GM21717 (cell line): Measurements from ENCODE around the gene MYOM3.

ENCODE experiments used
- ATAC-seq: cut with Tn5 transposase; IDR thresholded peaks from one replicate; pipeline ENCODE4 v1.9.1; 2021; ENCODE audit warnings: mild to moderate bottlenecking, moderate library complexity; ENCODE audit not compliant: unreplicated experiment

The MYOM3 gene

GRCh38 chr1:24098943-24099638, 12.8 kb downstream of the MYOM3 start:
- ATAC-seq, result no peak

DNA sequence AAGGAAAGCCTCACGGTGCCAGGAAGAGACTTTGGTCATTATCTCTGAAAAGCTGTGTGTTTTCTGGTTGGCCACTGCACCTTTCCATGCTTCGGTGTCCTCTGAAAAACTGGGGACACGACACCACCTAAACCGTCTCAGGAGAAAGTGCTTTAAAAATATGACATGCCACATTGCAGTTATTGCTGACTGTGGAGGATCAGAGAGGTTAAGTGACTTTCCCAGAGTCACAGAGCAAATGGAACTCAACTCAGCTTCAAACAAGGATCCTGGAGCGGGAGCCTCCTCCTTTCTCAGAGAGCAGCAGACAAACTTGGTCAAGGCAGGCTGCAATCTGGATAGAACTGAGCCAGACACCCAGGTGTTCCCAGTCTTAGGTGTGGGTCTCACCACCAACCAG, 13.8 kb downstream of the MYOM3 start:
- ATAC-seq, result no peak

GRCh38 chr1:24097663-24098062, 14.3 kb downstream of the MYOM3 start:
- no peak for ATAC-seq

- ATAC-seq, result no peak
Measured at GRCh38 chr1:24096739-24097103, 15.2 kb downstream of the MYOM3 start.

- ATAC-seq, result no peak
Measured at GRCh38 chr1:24096009-24096738, 15.8 kb downstream of the MYOM3 start.

DNA sequence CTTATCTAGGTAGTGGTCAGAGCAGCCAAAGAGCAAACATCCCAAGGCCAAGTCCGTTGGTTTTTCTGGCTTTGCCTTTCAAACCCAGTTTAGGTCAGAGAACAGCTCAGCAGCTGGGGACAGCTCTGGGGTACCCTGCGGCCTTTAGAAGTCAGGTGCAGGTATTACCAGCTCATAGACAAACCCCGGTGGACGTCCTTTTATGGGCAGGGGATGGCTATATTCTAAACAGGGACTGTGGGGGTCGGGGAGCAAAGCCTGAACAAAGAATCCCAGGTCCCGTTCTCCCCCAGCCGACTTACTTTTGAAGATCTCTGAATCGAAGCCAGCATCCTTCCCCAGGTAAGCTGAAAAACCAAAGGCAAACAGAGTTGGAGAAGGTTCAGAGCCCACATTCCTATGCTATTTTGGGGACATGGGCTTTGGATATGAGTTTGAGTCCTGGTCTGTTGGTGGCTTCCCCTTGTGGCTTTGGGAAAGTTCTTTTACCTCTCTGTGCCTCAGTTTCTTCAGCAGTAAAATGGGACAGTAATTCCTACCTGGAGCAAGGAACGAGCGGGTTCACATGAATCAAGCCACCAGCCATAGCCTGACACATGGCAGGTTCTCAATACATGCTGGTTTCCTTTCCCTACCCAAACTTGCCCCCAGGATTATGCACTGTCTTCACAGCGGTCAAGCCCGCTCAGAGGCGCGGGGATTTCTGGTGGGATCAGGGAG, 16.6 kb downstream of the MYOM3 start:
- ATAC-seq, result no peak

DNA sequence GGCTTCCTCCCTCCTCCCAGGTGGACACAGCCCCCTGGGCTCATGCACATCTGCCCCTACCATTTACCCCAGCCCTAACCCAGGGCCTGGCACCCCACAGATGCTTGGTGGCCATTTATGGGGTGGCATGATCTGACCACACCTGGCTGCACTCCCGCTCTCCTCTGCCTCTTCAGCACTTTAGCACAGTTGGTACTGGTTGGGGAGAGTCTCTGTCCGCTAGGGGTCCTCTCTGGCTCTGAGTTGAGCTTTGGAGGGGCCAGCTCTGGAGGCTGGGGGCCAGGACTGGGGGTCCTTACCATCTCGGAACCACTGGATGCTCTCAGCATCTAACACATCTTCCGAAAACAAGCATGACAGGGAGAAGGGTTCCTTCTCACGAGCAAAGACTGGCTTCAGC, 17.4 kb downstream of the MYOM3 start:
- no peak for ATAC-seq

DNA sequence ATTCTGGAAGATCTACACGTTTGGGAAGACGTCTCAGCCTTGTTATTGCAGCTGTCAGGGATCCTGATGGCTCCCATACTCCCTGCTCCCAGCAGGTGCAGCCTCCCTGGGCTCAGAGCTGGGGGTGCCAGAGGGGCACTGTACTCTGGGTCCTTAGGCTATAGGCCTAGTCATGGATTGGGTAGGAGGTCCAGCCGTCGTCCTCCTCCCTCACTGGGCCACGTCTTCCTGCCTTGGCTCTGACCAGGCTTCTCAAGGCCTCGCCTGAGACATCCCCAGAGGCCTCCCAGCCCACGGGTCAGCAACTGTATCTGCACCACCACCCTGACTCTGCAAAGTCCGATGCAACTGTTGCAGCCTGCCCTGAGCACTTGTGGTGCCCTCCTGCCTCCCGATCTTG, 18.2 kb downstream of the MYOM3 start:
- no peak for ATAC-seq

- ATAC-seq, result no peak
Measured at GRCh38 chr1:24092979-24093378, 19.0 kb downstream of the MYOM3 start.

DNA sequence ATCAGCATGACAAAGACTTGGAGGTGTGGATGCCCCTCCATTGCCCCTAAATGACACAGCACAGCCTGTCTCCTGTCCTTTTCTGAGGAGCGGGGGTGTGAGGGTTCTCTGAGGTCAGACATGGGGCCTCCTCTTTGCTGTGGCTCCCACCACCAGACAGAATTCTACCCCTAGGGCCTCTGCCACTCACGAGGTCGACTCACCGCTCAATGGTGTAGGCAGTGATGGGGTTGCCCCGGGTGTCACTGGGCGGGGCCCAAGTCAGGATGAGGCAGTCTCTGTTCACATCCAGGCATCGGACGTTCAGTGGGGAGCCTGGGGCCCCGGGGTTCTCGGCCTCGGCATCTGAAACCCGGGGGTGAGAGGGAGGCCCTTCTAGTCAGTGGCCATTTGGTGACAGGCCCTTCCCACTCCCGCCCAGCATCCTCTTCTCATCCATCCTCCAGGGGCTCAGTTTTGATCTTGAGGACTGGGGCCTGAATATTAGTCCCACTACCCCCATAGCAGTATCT, 19.9 kb downstream of the MYOM3 start:
- no peak for ATAC-seq

DNA sequence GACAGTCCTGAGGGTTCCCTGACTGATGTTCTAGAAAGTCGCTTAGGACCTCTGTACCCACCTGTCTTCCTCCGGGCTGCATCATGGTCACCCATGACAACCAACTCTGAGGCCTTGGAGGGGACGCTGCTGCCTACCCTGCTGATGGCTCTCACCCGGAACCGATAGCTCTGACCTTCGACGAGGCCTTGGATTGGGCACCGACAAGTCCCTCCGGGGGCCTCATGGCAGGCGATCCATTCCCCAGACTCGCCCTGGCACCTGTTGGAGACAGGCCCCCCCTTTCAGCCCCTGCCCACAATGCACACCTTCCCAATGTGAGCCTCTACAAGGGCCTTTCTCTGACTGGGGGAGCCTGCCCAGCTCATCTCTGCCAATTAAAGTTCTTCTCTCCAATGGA, 21.2 kb downstream of the MYOM3 start:
- no peak for ATAC-seq

GRCh38 chr1:24089743-24090555, 22.0 kb downstream of the MYOM3 start:
- ATAC-seq, result no peak

DNA sequence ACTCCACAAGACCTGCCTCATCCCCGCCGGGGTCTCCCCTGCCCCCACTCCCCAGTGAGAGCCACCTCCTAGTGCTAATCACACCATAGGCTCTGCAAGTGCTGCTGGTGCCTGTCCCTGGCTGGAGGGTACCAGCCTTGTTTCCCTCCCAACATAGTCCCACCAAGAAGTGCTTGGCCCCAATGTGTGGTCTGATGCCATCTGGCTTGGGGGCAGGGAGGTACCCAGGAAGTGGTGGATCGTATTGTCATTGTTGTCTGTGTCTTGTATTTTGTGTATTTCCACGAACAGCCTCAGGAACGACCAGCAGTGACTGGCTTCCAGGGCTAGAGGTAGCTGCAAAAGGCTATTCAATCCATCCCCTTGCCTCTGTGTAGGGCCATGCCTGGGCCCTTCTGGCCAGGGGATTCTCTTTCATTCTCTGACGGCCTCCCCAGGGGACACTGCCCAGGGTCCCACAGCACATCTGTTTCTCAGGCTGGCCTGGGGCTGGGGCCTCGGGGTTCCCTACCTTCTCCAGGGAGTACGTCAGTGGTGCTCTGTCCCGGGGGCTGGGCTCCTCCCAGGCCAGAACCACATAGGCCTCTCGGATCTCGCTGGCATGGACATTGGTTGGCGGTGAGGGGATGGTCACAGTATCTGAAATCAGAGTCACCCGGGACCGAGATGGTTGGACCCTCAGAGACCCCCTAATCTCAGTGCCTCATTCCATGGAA, 22.8 kb downstream of the MYOM3 start:
- no peak for ATAC-seq

DNA sequence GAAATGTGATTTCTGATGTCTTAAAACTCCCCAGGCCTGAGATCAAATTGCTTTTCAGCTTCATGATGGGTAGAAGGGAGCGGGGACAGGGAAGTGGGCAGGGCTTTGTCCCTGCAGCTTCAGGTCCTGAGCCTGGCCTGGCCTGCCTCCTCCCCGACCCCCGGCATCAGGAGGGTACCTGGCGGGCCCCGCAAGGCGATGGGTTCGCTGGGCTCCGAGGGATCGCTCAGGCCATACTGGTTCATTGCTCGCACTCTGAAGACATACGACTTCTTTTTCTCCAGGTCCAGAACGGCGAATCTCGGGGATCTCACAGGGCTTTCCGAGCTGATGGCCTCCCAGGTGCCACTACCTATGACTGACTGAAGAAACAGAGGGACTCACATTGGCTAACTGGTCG, 25.5 kb downstream of the MYOM3 start:
- no peak for ATAC-seq

DNA sequence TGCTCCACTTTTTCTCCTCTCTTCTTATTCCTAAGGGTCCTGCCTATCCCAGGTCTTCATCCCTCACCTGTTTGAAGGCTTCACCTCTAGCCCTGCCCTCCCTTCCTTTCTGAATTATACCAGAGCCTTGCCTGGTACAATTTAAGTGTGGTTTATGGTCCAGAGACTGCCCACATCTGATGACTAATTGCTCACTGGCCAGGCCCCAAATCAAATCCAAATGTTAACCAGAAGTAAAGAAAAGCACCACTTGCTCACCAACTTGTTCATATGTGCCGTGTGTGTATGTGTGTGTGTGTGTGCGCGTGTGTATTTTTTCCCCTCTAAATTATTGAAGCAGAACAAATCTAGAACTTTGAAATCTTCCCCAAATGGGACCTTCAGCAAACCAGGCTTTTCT, 26.4 kb downstream of the MYOM3 start:
- ATAC-seq, result no peak

GRCh38 chr1:24085007-24085406, 26.9 kb downstream of the MYOM3 start:
- ATAC-seq, result no peak

DNA sequence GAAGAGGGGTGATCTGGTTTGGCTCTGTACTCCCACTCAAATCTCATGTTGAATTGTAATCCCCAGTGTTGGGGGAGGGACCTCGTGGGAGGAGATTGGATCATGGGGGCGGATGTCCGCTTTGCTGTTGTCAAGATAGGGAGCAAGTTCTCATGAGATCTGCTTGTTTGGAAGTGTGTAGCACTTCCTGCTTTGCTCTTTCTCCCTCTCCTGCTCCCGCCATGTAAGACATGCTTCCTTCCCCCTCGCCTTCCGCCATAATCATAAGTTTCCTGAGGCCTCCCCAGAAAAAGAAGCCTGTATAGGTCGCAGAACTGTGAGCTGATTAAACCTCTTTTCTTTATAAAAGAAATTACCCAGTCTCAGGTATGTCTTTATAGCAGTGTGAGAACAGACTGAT, 27.9 kb downstream of the MYOM3 start:
- no peak for ATAC-seq

DNA sequence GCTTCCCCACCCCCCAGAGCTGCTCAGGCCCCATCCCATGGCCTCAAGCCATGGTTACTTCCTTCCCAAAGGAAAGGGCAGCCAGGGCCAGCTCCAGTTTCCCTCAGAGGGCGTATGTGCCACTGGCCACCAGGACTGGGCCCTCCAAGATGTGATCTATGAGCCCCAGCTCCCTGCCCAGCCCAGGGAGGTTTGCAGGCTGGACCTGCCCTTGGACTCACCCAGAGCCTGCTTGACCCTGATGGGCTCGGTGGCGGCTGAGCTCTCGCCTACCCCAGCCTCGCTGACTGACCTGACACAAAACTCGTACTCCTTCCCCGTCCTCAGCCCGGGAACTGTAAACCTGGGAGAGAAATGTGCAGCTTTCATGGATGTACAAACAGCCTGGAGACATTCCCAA, 29.6 kb downstream of the MYOM3 start:
- no peak for ATAC-seq

- ATAC-seq, result no peak
Measured at GRCh38 chr1:24081190-24081589, 30.7 kb downstream of the MYOM3 start.

DNA sequence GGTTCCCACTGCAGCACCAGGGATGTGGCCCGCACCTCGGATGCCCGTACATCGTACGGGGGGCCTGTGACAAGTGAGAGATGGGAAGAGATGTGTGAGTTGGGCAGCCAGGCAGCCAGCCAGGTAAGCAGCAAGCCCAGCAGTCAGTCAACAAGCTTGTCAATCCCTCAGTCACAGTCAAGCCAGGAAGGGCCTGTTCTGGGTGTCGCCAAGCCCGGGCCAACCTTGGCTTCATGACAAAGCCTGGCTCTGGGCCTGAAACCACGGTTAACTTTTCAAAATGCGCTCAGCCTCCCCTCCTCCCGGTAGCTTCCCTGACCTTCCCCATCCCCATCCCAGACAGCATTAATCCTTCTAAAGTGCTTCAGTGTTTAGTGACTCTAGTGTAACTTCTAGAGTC, 31.8 kb downstream of the MYOM3 start:
- ATAC-seq, result no peak
